Fibroblast of lung (primary cell): ENCODE data around the gene PLA2G2C. TPM values are rescaled to one million over a fixed set of nuclear protein-coding genes. Genes with fewer than 3 reads are reported as not detected.

ENCODE experiments used
- DNase-seq, 2 donors: peaks; one replicate each; pipeline versions ENCODE4 v3.0.0 to v3.0.0-alpha.2; 2010; ENCODE audit warnings: low read depth in 2 of 2
- H2AFZ ChIP-seq: 2 replicates; pipeline ENCODE4 v1.5.1; 2012; ENCODE audit warnings: low read length, control low read depth, inconsistent platforms
- H3K27ac ChIP-seq: 2 replicates; pipeline ENCODE4 v1.5.1; 2011; ENCODE audit warnings: low read length, control low read depth; ENCODE audit not compliant: insufficient read depth
- H3K27me3 ChIP-seq: 2 replicates; pipeline ENCODE4 v1.5.1; 2011; ENCODE audit warnings: mild to moderate bottlenecking, low read length; ENCODE audit not compliant: control insufficient read depth, insufficient read depth
- H3K36me3 ChIP-seq: 2 replicates; pipeline ENCODE4 v1.5.1; 2011; ENCODE audit warnings: low read length; ENCODE audit not compliant: control insufficient read depth, insufficient read depth
- H3K4me1 ChIP-seq: 2 replicates; pipeline ENCODE4 v1.5.1; 2011; ENCODE audit warnings: low read length; ENCODE audit not compliant: control insufficient read depth, insufficient read depth; ENCODE audit errors: extremely low read depth
- H3K4me2 ChIP-seq: 2 replicates; pipeline ENCODE4 v1.5.1; 2011; ENCODE audit warnings: low read length, control low read depth; ENCODE audit not compliant: insufficient read depth; ENCODE audit errors: extremely low read depth
- H3K4me3 ChIP-seq, 4 experiments: fragments of 200-600 bp in 1 of 4; sonication (generic) in 1 of 4; replicated peaks in 1 of 4; 2 replicates each; pipeline ENCODE4 v1.5.1; 2011 to 2016; ENCODE audit warnings: low read length in 4 of 4, low read depth in 3 of 4, mild to moderate bottlenecking in 3 of 4, control low read depth in 2 of 4, inconsistent platforms in 1 of 4, mixed read lengths in 1 of 4; ENCODE audit not compliant: insufficient read depth in 1 of 4; ENCODE audit errors: control extremely low read depth in 1 of 4
- H3K79me2 ChIP-seq: 2 replicates; pipeline ENCODE4 v1.5.1; 2012; ENCODE audit warnings: mild to moderate bottlenecking, low read length, inconsistent platforms; ENCODE audit not compliant: control insufficient read depth, insufficient read depth
- H3K9ac ChIP-seq: 2 replicates; pipeline ENCODE4 v1.5.1; 2011; ENCODE audit warnings: mild to moderate bottlenecking, low read length, control low read depth; ENCODE audit not compliant: insufficient read depth
- H3K9me3 ChIP-seq: 2 replicates; pipeline ENCODE4 v1.5.1; 2012; ENCODE audit warnings: low read depth, low read length; ENCODE audit not compliant: control insufficient read depth, insufficient read depth
- H4K20me1 ChIP-seq: 2 replicates; pipeline ENCODE4 v1.5.1; 2011; ENCODE audit warnings: low read length; ENCODE audit not compliant: control insufficient read depth, insufficient read depth; ENCODE audit errors: extremely low read depth
- EZH2 ChIP-seq: IDR thresholded peaks from 2 replicates; pipeline ENCODE4 v1.5.1; 2012; ENCODE audit warnings: low read length, control low read depth, mild to moderate bottlenecking; ENCODE audit errors: missing control alignments
- polyA plus RNA-seq, 2 donors: library from polyadenylated mRNA; depleted of rRNA in 1 of 2; stranded (reverse) in 1 of 2; unstranded in 1 of 2; fragments of >200 nt; gene quantifications; 2 replicates each; pipeline ENCODE4 v1.2.1, GENCODE V29; 2011 to 2012; ENCODE audit warnings: missing spikeins in 1 of 2
- total RNA-seq: library from RNA; depleted of rRNA; stranded (reverse); fragments of >200 nt; gene quantifications from 2 replicates; pipeline ENCODE4 v1.2.1, GENCODE V29; 2014
- TF ChIP-seq, protein P1 (sequence below), 2 donors: IDR thresholded peaks in 1 of 2; conservative IDR thresholded peaks in 1 of 2; 1 replicate in 1 of 2; 2 replicates in 1 of 2; pipeline ENCODE4 v1.5.1; 2011 to 2012; ENCODE audit warnings: low read length in 2 of 2, control low read depth in 1 of 2, inconsistent platforms in 1 of 2, low read depth in 1 of 2, mild to moderate bottlenecking in 1 of 2

Gene PLA2G2C
- total and polyA plus RNA-seq, 2 donors (not counting 1 experiment from before 2014, with no cell fraction given): not detected

DNA sequence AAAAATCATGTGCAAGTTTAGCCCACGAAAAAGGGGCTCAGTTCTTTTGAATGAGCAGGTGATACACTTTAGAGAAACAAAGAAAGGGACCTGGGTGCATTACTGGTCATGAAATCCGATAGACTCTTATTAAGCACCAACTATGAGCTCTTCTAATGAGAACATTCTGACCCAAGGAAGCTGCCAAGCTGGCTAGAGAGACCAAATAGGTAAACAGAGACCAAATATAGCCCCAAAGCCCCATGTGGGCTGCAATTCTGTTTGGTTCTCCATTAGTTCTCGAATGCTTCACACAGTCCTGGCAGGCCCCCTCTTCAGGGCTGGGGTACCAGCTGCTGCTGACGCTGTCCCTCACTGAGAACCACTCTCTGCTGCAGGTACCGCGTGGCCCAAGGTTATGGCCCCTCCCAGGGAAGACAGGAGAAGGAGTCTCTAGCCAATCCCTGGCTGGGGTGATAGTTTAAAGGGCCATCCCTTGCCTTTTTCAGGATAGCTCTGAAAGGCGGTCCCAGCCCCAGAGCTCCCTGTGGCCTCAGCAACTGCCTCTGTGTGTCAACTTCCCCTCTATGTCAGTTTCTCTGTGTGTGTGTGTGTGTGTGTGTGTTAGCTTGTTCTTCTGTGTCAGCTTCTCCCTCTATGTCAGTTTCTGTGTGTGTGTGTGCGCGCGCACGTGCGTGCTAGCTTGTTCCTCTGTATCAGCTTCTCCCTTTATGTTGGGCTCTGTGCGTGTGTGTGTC lies 7.5 kb downstream of the PLA2G2C start:
- Histone ChIP-seq H4K20me1 (no peaks in the 10 kb centered on the region), H3K4me1 (no peaks in the 10 kb centered on the region), H3K9me3 (no peaks in the 10 kb centered on the region), H3K4me2 (no peak overlapping the region), H3K4me3 (no peak overlapping the region), H3K27ac (no peak overlapping the region), H3K27me3 (peaks cover 2% of the 10 kb centered on the region), H2AFZ (no peak overlapping the region), H3K9ac (no peak overlapping the region), H3K79me2 (no peaks in the 10 kb centered on the region), H3K36me3 (no peaks in the 10 kb centered on the region)
- no peak for TF ChIP-seq EZH2
- TF ChIP-seq, protein P1, sequence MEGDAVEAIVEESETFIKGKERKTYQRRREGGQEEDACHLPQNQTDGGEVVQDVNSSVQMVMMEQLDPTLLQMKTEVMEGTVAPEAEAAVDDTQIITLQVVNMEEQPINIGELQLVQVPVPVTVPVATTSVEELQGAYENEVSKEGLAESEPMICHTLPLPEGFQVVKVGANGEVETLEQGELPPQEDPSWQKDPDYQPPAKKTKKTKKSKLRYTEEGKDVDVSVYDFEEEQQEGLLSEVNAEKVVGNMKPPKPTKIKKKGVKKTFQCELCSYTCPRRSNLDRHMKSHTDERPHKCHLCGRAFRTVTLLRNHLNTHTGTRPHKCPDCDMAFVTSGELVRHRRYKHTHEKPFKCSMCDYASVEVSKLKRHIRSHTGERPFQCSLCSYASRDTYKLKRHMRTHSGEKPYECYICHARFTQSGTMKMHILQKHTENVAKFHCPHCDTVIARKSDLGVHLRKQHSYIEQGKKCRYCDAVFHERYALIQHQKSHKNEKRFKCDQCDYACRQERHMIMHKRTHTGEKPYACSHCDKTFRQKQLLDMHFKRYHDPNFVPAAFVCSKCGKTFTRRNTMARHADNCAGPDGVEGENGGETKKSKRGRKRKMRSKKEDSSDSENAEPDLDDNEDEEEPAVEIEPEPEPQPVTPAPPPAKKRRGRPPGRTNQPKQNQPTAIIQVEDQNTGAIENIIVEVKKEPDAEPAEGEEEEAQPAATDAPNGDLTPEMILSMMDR (conservative IDR thresholded peaks at IDR 0.05 in 1 of 2, IDR thresholded peaks at IDR 0.05 in 1 of 2; ENCODE audit: low read depth in 1 of 2, low read length in 2 of 2): no peak
- no peak for DNase-seq

DNA sequence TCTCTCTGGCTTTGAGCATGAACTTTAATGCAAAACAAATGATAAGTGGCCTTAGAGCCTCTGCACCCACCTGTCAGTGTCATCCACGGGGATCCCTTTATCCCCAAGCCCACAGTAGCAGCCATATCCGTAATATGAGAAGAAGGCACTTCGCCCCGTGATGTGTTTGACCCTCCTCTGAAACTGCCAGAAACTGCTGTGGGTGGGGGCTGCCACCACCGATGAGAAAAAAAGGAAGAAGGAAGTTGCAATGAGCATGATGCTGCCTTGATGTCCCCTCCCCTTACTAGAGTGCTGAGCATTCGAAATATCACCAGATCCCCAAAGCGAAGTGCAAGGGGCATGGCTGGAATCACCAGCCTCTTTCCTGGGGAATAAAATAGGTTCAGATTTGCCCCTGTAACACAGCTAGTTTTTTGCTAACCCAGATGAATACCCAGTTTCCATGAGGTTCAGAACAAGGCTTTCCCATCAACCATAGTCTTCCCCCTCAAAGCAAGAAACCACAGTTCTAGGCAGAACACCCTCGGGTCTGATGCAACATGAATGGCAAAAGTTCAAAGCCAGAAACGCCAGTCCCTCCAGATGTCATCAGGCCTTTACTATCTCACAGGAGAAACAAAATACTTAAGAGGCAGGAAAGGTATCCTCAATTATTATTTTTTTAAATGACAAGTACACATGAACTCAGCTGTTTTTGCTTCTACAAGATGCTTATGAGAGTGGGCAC lies 11.2 kb downstream of the PLA2G2C start:
- no peaks in the 10 kb centered on the region for H4K20me1 ChIP-seq
- H3K36me3 ChIP-seq: no peaks in the 10 kb centered on the region
- no peaks in the 10 kb centered on the region for H3K4me1 ChIP-seq
- H3K9ac ChIP-seq: no peak overlapping the region
- no peak overlapping the region for H3K27ac ChIP-seq
- TF ChIP-seq, protein P1 (conservative IDR thresholded peaks at IDR 0.05 in 1 of 2, IDR thresholded peaks at IDR 0.05 in 1 of 2; ENCODE audit: low read depth in 1 of 2, low read length in 2 of 2): no peak
- TF ChIP-seq EZH2: no peak
- peak in 1 of 2 donors; percentile 20 for DNase-seq
- no peak overlapping the region for H2AFZ ChIP-seq
- no peaks in the 10 kb centered on the region for H3K79me2 ChIP-seq
- no peak overlapping the region for H3K4me3 ChIP-seq
- H3K4me2 ChIP-seq: no peak overlapping the region
- peaks cover 2% of the 10 kb centered on the region for H3K27me3 ChIP-seq
- H3K9me3 ChIP-seq: no peaks in the 10 kb centered on the region

GRCh38 chr1:20172033-20172590 lies 14.2 kb downstream of the PLA2G2C start:
- no peak overlapping the region for H3K9ac ChIP-seq
- H3K36me3 ChIP-seq: no peaks in the 10 kb centered on the region
- no peak overlapping the region for H3K4me2 ChIP-seq
- no peaks in the 10 kb centered on the region for H3K4me1 ChIP-seq
- peaks cover 5% of the 10 kb centered on the region for H3K27me3 ChIP-seq
- no peak overlapping the region for H2AFZ ChIP-seq
- H3K79me2 ChIP-seq: no peaks in the 10 kb centered on the region
- no peak overlapping the region for H3K27ac ChIP-seq
- H3K9me3 ChIP-seq: no peaks in the 10 kb centered on the region
- no peaks in the 10 kb centered on the region for H4K20me1 ChIP-seq
- no peak for DNase-seq
- no peak for TF ChIP-seq EZH2
- TF ChIP-seq, protein P1 (conservative IDR thresholded peaks at IDR 0.05 in 1 of 2, IDR thresholded peaks at IDR 0.05 in 1 of 2; ENCODE audit: low read depth in 1 of 2, low read length in 2 of 2): no peak
- H3K4me3 ChIP-seq: no peak overlapping the region
